ENCODE measurements around the gene CPNE6.

Gene CPNE6

DNA sequence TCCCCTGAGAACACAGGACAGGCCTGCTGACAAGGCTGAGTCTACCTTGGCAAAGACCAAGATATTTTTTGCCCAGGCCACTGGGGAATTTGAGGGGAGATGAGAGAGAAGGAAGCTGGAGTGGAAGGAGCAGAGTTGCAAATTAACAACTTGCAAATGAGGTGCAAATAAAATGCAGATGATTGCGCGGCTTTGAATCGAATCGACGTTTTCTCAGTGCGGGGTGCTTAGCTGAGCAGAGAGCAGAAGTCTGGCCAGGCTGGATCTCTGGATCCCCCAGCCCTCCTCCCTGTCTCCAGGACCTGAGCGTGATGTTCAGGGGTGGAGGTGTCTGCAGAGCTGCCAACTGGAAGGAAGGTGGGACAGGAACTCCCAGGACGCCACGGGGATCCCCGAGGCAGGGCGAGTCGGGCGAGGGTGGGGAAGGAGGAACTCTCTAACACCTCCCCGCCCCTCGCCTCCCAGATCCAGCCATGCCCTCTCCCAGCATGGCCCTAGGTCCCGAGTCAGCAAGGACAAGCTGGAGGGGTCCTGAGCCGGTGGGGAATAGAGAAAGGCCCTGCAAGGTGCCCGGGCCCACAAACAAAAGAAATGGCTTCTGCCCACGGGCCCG, 20.1 kb upstream of the CPNE6 start:
- Mint-ChIP-seq H3K4me3 (peak overlapping the region; percentile 70), H3K9me3 (no peaks in the 10 kb centered on the region), H3K4me1 (peaks cover 30% of the 10 kb centered on the region), H3K27ac (peak overlapping the region; percentile 68), H3K36me3 (ENCODE audit: low read depth) (no peaks in the 10 kb centered on the region), H3K27me3 (peaks cover 27% of the 10 kb centered on the region)
- no peak for ATAC-seq
- DNase-seq = no peak

DNA sequence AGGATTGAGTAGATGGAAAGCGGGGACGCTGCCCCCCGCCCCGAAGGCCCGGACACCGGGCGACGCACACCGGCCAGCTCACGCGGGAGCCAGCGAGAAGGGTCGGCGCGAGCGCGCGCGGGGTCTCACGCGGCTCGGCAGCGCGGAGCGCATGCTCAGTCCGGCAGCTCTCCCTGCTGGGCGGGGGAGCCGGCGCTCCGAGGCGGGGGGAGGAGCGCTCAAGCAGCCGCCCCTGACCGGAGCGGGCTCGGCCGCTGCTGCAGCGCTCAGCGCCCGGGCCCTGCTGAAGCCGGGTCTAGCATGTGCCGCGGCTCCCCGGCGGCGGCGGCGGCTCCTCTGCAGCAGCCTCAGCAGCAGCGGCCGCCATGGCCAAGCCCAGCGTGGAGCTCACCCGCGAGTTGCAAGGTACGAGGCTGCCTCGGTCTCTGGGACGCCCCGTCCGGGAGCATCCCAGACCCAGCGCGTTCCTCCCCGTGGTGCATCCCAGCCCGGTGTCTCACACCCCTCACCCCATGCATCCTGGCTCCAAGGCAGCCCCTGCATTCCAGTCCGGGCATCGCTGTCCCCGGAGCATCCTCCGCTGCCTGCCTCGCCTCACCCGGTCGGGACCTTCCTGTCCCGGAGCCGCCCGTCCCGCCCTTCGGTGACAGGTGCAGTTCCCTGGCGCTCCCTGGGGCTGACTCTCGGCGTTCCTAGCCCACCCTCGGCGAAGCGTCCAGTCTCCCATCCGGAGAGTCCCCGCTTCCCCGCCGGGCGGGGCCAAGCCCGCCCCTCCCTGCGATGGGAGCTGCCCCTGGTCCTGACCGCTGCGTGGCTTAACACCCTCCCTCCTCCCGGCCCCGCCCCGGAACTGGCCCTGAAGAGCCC, 19.3 kb upstream of the CPNE6 start, which contains the start of gene CARMIL3:
TSS of gene CARMIL3 (plus strand) at position 221 of the 867 bp plus-strand sequence. CDS start at position 366, 145 bp downstream.
- DNase-seq = peak; percentile 71
- peaks cover 31% of the 10 kb centered on the region for H3K27me3 Mint-ChIP-seq
- H3K27ac Mint-ChIP-seq = peak within 1 kb of the TSS; percentile 75
- no peaks in the 10 kb centered on the region for H3K36me3 Mint-ChIP-seq (ENCODE audit: low read depth)
- H3K9me3 Mint-ChIP-seq = no peaks in the 10 kb centered on the region
- ATAC-seq = peak; percentile 24
- peak within 1 kb of the TSS; percentile 74 for H3K4me3 Mint-ChIP-seq
- H3K4me1 Mint-ChIP-seq = peaks cover 30% of the 10 kb centered on the region

DNA sequence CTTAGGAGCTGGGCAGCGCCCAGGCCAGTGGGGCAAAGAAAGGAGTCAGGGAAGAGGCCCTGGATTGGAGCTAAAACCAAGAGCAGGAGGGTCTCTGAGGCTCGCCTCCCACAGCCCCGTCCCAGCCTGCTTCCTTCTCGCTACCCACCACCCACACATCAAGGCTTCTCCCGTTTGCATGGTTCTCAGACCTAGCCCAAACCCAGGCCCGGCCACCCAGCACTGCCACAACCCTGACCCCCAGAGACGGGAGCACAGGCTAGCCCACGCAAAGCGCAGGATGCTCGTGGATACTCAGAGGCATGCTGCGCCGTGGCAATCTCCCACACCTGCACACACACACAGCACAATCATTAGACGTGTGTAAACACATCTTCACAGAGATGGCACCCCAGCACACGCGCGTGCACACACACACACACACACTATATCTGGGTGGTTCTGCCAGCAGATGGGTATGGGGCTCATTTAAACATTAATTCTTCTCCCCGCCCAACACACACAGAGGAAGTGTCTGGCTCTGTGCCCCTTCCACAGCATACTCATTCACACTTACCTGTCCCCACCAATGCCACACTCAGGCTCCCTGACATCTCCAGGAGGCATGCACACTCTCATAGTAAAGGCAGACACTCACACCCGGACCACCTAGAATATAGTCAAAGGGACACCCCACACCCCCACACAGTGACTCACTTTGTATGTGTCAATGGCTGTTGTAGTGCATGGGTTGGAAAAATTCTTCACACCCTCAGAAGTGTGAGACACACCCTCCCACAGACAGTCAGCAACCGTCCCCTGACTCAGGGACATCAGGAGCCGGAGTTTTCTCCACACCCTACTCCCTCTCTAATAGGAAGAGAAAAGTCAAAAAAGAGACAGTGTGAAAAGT, 18.5 kb upstream of the CPNE6 start:
- peak overlapping the region; percentile 75 for H3K27ac Mint-ChIP-seq
- DNase-seq (peak; percentile 67), ATAC-seq (peak; percentile 94)
- H3K36me3 Mint-ChIP-seq (ENCODE audit: low read depth) = no peaks in the 10 kb centered on the region
- peak overlapping the region; percentile 74 for H3K4me3 Mint-ChIP-seq
- no peaks in the 10 kb centered on the region for H3K9me3 Mint-ChIP-seq
- peaks cover 30% of the 10 kb centered on the region for H3K4me1 Mint-ChIP-seq
- peaks cover 31% of the 10 kb centered on the region for H3K27me3 Mint-ChIP-seq

DNA sequence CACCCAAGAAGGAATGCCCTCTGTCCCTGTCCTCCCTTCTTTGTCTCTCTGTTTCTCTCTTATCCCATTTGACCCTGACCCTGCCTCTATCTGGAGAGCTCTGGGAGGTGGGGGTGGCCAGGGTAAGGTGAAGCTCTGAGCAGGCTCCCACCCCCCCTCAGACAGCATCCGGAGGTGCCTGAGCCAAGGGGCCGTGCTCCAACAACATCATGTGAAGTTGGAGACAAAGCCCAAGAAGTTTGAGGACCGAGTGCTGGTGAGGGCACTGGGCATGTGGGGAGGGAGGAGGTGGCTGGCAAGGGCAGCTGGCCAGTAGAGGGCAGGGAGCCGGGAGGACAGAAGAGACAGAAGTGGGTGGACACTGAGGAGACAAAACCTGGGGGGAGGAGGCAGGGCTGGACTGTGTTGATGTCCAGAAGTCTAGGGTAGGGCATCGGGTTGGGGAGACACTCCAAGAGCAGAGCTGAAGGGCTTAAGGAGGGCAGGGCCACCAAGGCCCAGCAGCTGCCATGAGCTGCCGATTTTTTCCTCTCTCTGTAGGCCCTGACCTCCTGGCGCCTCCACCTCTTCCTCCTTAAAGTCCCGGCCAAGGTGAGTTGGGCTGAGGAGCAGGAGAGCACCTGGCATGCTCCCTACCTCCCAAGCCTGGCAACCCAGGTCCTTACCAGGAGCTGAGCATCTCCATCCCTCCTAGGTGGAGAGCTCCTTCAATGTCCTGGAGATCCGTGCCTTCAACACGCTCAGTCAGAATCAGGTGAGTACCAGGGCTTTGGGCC, 17.6 kb upstream of the CPNE6 start:
- peak overlapping the region; percentile 75 for H3K27ac Mint-ChIP-seq
- no peaks in the 10 kb centered on the region for H3K9me3 Mint-ChIP-seq
- peak overlapping the region; percentile 74 for H3K4me3 Mint-ChIP-seq
- ATAC-seq (peak; percentile 1), DNase-seq (no peak)
- no peaks in the 10 kb centered on the region for H3K36me3 Mint-ChIP-seq (ENCODE audit: low read depth)
- H3K27me3 Mint-ChIP-seq = peaks cover 31% of the 10 kb centered on the region
- peaks cover 30% of the 10 kb centered on the region for H3K4me1 Mint-ChIP-seq

DNA sequence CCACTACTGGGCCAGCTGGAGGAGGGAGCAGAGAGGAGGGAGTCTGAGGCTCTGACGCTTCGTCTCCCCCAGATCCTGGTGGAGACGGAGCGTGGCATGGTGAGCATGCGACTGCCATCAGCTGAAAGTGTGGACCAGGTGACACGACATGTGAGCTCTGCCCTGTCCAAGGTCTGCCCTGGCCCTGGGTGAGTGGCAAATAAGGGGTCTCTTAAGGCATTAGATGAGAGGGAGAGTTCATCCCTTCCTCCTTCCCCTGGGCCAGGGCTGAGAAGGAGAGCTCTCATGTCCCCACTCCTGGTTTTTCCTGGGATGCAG, 17.1 kb upstream of the CPNE6 start:
- Mint-ChIP-seq H3K4me1 (peaks cover 28% of the 10 kb centered on the region), H3K27ac (no peak overlapping the region), H3K9me3 (no peaks in the 10 kb centered on the region), H3K27me3 (peaks cover 29% of the 10 kb centered on the region), H3K36me3 (ENCODE audit: low read depth) (no peaks in the 10 kb centered on the region), H3K4me3 (no peak overlapping the region)
- ATAC-seq (no peak), DNase-seq (no peak)

DNA sequence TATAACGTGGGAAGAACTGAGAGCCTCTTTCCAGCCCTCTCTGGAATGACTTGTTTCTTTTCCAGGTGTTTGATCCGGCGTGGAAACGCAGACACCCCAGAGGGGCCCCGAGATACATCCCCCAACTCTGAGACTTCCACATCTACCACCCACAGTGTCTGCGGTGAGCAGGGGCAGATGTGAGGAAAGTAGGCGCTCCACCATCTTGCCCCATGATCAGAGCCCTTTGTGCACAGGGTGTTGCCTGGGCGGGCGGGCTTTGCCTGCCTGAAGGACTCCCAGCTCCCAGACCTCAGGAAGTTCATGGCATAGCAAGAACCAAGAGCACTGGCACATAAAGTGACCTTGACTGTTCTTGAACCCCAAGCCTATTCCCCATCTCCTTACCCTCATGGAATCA, 16.7 kb upstream of the CPNE6 start:
- peaks cover 29% of the 10 kb centered on the region for H3K27me3 Mint-ChIP-seq
- H3K9me3 Mint-ChIP-seq = no peaks in the 10 kb centered on the region
- no peak overlapping the region for H3K27ac Mint-ChIP-seq
- no peaks in the 10 kb centered on the region for H3K36me3 Mint-ChIP-seq (ENCODE audit: low read depth)
- H3K4me3 Mint-ChIP-seq = no peak overlapping the region
- ATAC-seq (no peak), DNase-seq (no peak)
- H3K4me1 Mint-ChIP-seq = peaks cover 28% of the 10 kb centered on the region

DNA sequence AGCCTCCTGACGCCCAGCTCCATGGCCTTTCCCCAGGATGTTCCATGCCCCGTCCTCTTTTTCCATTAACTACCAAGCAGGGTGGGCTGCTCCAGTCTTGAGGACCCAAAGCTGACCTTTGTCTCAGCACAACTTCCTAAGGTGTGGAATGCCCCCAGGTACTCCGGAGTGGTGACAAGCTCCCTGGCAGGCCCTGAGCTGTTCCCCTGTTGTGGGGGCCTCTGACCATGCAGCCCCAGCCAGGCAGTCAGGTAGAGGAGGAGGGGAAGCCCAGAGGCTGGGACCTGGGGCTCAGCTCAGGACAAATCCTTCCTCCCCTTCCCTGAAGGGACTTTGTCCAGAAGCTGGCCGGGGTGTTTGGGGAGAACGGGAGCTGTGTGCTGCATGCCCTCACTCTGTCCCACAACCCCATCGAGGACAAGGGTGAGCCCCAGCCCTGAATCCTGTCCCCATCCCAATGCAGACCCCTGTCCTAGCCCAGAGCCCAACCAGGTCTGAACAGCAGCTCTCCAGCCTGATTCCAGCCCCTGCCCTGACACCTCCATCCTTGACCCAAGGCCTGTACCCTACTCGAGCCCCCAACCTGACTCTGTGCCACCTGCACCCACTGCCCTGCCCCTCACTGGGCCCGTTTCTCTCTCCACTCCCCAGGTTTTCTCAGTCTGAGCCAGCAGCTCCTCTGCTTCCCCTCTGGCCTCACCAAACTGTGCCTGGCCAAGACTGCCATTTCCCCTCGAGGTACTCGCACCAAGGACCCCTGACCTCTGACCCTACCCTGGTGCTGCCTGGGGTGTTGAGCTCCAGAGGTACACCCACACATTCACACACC, 15.2 kb upstream of the CPNE6 start:
- H3K27ac Mint-ChIP-seq = no peak overlapping the region
- H3K27me3 Mint-ChIP-seq = peaks cover 20% of the 10 kb centered on the region
- DNase-seq (no peak), ATAC-seq (no peak)
- no peaks in the 10 kb centered on the region for H3K36me3 Mint-ChIP-seq (ENCODE audit: low read depth)
- H3K9me3 Mint-ChIP-seq = no peaks in the 10 kb centered on the region
- H3K4me3 Mint-ChIP-seq = no peak overlapping the region
- peaks cover 25% of the 10 kb centered on the region for H3K4me1 Mint-ChIP-seq

DNA sequence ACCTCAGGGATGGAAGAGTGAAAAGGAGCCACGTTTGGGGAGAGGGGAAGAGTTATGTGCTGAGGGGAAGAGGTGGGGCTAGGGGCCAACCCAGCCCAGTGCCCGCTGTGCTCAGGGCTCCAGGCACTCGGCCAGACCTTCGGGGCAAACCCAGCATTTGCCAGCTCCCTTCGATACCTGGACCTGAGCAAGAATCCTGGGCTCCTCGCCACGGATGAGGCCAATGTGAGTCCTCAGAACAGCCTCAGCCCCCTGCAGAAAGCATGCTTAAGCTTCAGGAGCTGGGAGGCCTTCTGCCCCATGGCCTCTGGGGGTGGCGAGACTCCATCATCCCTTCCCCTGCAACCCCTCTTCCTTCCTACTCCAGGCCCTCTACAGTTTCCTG, 14.6 kb upstream of the CPNE6 start:
- peaks cover 21% of the 10 kb centered on the region for H3K4me1 Mint-ChIP-seq
- ATAC-seq = no peak
- H3K9me3 Mint-ChIP-seq = no peaks in the 10 kb centered on the region
- no peak for DNase-seq
- H3K27me3 Mint-ChIP-seq = peaks cover 19% of the 10 kb centered on the region
- no peaks in the 10 kb centered on the region for H3K36me3 Mint-ChIP-seq (ENCODE audit: low read depth)
- H3K27ac Mint-ChIP-seq = no peak overlapping the region
- H3K4me3 Mint-ChIP-seq = no peak overlapping the region

DNA sequence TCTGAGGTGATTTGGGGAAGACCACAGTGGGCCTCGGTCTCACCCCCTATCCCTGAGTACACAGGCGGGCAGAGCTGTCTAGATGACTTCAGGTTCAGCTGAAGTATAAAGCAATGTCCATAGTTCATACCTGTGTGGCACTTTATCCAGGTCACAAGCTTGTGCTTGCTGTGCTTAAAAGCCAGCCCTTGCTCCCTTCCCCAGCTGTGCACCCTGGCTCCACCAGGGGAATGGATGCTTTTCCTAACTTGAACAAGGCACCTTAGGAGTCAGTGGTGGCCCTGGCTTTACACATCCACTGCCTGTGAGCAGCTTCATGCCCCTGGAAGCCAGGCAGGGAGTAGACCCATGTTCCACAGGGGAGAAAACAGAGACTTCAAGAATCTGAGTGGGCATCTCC, 14.1 kb upstream of the CPNE6 start:
- DNase-seq (no peak), ATAC-seq (no peak)
- H3K9me3 Mint-ChIP-seq = no peaks in the 10 kb centered on the region
- H3K27ac Mint-ChIP-seq = no peak overlapping the region
- H3K4me1 Mint-ChIP-seq = peaks cover 20% of the 10 kb centered on the region
- H3K4me3 Mint-ChIP-seq = no peak overlapping the region
- no peaks in the 10 kb centered on the region for H3K36me3 Mint-ChIP-seq (ENCODE audit: low read depth)
- peaks cover 19% of the 10 kb centered on the region for H3K27me3 Mint-ChIP-seq

DNA sequence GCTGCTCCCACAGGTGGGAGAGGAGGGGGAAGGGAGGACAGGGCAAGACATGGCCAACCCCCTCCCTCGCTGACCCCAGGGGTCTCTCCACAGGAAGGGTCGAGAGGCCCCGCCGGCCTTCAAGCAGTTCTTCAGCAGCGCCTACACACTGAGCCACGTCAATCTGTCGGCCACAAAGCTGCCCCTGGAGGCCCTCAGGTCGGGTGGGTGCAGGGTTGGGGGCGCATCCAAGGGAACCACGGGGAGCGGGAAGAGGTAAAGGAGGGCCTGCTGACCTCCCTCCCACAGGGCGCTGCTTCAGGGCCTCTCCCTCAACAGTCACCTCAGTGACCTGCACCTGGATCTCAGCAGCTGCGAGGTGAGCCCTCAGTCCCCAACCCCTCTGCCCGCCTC, 13.5 kb upstream of the CPNE6 start:
- DNase-seq = no peak
- Mint-ChIP-seq H3K9me3 (no peaks in the 10 kb centered on the region), H3K27me3 (peaks cover 17% of the 10 kb centered on the region), H3K36me3 (ENCODE audit: low read depth) (no peaks in the 10 kb centered on the region), H3K4me3 (no peak overlapping the region), H3K27ac (no peak overlapping the region), H3K4me1 (peaks cover 14% of the 10 kb centered on the region)
- no peak for ATAC-seq

DNA sequence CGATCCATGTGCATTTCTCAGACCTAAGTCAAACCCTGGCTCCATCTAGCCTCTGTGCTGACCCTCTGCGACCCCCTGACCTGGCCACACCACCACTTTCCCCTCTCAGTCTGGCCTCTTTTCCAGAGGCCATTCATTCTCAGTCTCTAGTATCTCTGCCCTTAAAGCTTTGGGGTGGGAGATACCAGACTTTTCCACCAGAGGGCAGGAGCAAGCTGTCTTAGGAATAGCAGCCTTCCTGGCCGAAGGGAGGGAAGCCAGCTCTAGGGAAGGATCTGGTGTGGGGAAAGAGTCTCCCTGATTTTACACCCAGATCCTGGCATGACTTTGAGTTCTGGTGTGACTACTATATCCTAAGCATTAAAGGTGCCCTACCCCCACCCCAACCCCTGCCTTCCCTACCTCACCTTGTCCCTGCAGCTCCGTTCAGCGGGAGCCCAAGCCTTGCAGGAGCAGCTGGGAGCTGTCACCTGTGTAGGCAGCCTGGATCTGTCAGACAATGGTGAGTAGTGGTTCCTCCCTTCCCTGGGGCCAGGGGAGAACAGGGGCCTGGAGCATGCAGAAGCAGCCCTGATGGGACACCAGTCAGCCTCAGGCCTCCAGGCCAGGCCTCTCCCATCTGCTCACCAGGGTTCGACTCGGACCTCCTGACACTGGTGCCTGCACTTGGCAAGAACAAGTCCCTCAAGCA, 13.0 kb upstream of the CPNE6 start:
- H3K36me3 Mint-ChIP-seq (ENCODE audit: low read depth) = no peaks in the 10 kb centered on the region

DNA sequence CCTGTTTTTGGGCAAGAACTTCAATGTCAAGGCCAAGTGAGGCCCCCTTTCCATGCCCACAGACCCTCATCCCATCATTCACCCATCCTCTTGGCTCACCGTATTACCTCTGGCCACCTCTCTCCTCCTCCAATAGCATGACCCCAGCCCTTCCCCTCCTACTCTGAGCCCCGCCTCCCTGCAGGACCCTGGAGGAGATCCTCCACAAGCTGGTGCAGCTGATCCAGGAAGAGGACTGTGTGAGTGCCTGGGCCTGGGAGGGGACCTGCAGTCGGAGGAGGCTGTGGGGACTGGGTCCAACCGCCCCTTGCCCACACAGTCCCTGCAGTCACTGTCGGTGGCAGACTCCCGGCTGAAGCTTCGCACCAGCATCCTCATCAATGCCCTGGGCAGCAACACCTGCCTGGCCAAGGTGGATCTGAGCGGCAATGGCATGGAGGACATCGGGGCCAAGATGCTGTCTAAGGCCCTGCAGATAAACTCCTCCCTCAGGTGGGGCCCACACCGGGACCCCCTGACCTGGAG, 12.3 kb upstream of the CPNE6 start:
- ATAC-seq (no peak), DNase-seq (no peak)
- H3K4me1 Mint-ChIP-seq = peaks cover 3% of the 10 kb centered on the region
- H3K27me3 Mint-ChIP-seq = peaks cover 9% of the 10 kb centered on the region
- H3K36me3 Mint-ChIP-seq (ENCODE audit: low read depth) = no peaks in the 10 kb centered on the region
- H3K9me3 Mint-ChIP-seq = no peaks in the 10 kb centered on the region
- H3K27ac Mint-ChIP-seq = no peak overlapping the region
- H3K4me3 Mint-ChIP-seq = no peak overlapping the region

More for the DNA sequence above, 13.0 kb upstream of the CPNE6 start:
- Mint-ChIP-seq H3K27me3 (peaks cover 12% of the 10 kb centered on the region), H3K4me3 (no peak overlapping the region), H3K27ac (no peak overlapping the region), H3K4me1 (peaks cover 9% of the 10 kb centered on the region), H3K9me3 (no peaks in the 10 kb centered on the region)
- ATAC-seq (no peak), DNase-seq (no peak)

Data from activated naive CD8-positive, alpha-beta T cell treated with anti-CD3 and anti-CD28 coated beads, Interleukin-2, amount 50 U/mL, for 24 hours (primary cell).